Fibroblast of mammary gland (primary cell): ENCODE data around the gene FTCD.
A peak's percentile ranks its signal among the peaks of the same experiment; 100 is the strongest.
"Not testable (repeated sequence)": the region's sequence is repeated elsewhere in the genome, so short reads cannot be mapped to it uniquely, and the experiment has no call there.

Experiments used
- DNase-seq: peaks from one replicate; pipeline ENCODE4 v3.0.0-alpha.2; 2010; ENCODE audit warnings: low read depth
- H3K4me3 ChIP-seq: 2 replicates; pipeline ENCODE4 v1.5.1; 2011; ENCODE audit warnings: low read depth, mild to moderate bottlenecking, low read length, moderate library complexity; ENCODE audit not compliant: control insufficient read depth
- CTCF ChIP-seq: conservative IDR thresholded peaks from 2 replicates; pipeline ENCODE4 v1.5.1; 2011; ENCODE audit warnings: low read depth, low read length, inconsistent platforms; ENCODE audit not compliant: control insufficient read depth, insufficient read depth

Gene FTCD

GRCh38 chr21:46146856-46147255, 8.5 kb downstream of the FTCD start:
- H3K4me3 ChIP-seq: no peak overlapping the region
- no peak for TF ChIP-seq CTCF
- DNase-seq: no peak

GRCh38 chr21:46145840-46146691, 9.3 kb downstream of the FTCD start:
- TF ChIP-seq CTCF: no peak
- no peak overlapping the region for H3K4me3 ChIP-seq
- no peak for DNase-seq

- TF ChIP-seq CTCF: no peak
- DNase-seq: no peak
- no peak overlapping the region for H3K4me3 ChIP-seq
Observed at GRCh38 chr21:46145159-46145839, 10.1 kb downstream of the FTCD start.

GRCh38 chr21:46144464-46145070, 10.8 kb downstream of the FTCD start:
- no peak for TF ChIP-seq CTCF
- no peak for DNase-seq
- H3K4me3 ChIP-seq: no peak overlapping the region

GRCh38 chr21:46142582-46143473, 12.6 kb downstream of the FTCD start:
- no peak for DNase-seq
- no peak for TF ChIP-seq CTCF
- no peak overlapping the region for H3K4me3 ChIP-seq

GRCh38 chr21:46141767-46142581, 13.4 kb downstream of the FTCD start:
- H3K4me3 ChIP-seq: no peak overlapping the region
- DNase-seq: no peak
- no peak for TF ChIP-seq CTCF

GRCh38 chr21:46140352-46141003, 14.9 kb downstream of the FTCD start:
- DNase-seq: peak; percentile 49
- not testable (repeated sequence) for H3K4me3 ChIP-seq
